GM21619 (cell line): Measurements from ENCODE around the gene COL24A1.
"Not testable (repeated sequence)": the region's sequence is repeated elsewhere in the genome, so short reads cannot be mapped to it uniquely, and the experiment has no call there.

Experiments used
- ATAC-seq: cut with Tn5 transposase; IDR thresholded peaks from one replicate; pipeline ENCODE4 v1.9.1; 2021; ENCODE audit not compliant: unreplicated experiment

The COL24A1 gene

GRCh38 chr1:86085741-86086409 lies 70.7 kb downstream of the COL24A1 start:
- ATAC-seq: peak; percentile 41

GRCh38 chr1:86084998-86085397 lies 71.6 kb downstream of the COL24A1 start:
- ATAC-seq: no peak

GRCh38 chr1:86082183-86082582 lies 74.4 kb downstream of the COL24A1 start:
- no peak for ATAC-seq

GRCh38 chr1:86072474-86072873 lies 84.1 kb downstream of the COL24A1 start:
- not testable (repeated sequence) for ATAC-seq

- not testable (repeated sequence) for ATAC-seq
Measured at GRCh38 chr1:86071870-86072269, 84.7 kb downstream of the COL24A1 start.

- no peak for ATAC-seq
Measured at GRCh38 chr1:86069757-86070145, 86.8 kb downstream of the COL24A1 start.

GRCh38 chr1:86068841-86069756 lies 87.5 kb downstream of the COL24A1 start:
- no peak for ATAC-seq

GRCh38 chr1:86068271-86068721 lies 88.3 kb downstream of the COL24A1 start:
- no peak for ATAC-seq

- no peak for ATAC-seq
Measured at GRCh38 chr1:86067626-86068025, 88.9 kb downstream of the COL24A1 start.

GRCh38 chr1:86064899-86065298 lies 91.7 kb downstream of the COL24A1 start:
- no peak for ATAC-seq

GRCh38 chr1:86063721-86064120 lies 92.9 kb downstream of the COL24A1 start:
- no peak for ATAC-seq

- ATAC-seq: no peak
Measured at GRCh38 chr1:86062453-86062852, 94.1 kb downstream of the COL24A1 start.

- ATAC-seq: no peak
Measured at GRCh38 chr1:86061551-86061990, 95.0 kb downstream of the COL24A1 start.

GRCh38 chr1:86054396-86054795 lies 102.2 kb downstream of the COL24A1 start:
- ATAC-seq: no peak

- ATAC-seq: no peak
Measured at GRCh38 chr1:86052948-86053698, 103.4 kb downstream of the COL24A1 start.

GRCh38 chr1:86035101-86035500 lies 121.5 kb downstream of the COL24A1 start:
- ATAC-seq: no peak

- ATAC-seq: no peak
Measured at GRCh38 chr1:86030180-86030579, 126.4 kb downstream of the COL24A1 start.

GRCh38 chr1:86018283-86018923 lies 138.2 kb downstream of the COL24A1 start:
- ATAC-seq: peak; percentile 66

- ATAC-seq: peak; percentile 69
Measured at GRCh38 chr1:86016076-86016759, 140.4 kb downstream of the COL24A1 start.

- no peak for ATAC-seq
Measured at GRCh38 chr1:86015375-86015774, 141.2 kb downstream of the COL24A1 start.
